ENCODE measurements around the gene CBX7.

Gene CBX7

DNA sequence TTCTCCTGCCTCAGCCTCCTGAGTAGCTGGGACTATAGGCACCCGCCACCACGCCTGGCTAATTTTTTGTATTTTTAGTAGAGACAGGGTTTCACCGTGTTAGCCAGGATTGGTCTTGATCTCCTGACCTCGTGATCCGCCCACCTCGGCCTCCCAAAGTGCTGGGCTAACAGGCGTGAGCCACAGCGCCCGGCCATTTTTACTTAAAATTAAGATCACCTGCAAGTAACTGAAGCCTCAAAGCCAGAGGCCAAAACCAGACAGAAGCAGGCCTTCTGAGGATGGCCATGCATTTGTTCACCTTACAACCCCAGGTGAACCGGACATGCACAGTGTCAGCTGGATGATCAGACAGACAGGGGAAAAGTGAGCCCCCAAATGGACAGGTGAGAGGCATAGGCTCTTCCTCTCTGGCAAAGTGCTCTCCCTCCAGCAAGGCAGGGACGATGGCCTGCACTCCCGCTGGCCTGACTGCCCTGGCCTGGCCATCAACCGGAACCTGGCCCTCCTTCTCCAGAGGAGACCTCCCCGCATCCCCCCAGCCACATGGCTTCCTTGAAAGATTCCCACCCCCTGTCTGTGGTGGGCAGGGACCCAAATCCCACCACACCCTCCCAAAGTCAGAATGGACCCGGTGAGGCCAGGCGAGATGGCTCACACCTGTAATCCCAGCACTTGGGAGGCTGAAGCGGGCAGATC, 29.6 kb downstream of the CBX7 start:
- DNase-seq, result no peak

DNA sequence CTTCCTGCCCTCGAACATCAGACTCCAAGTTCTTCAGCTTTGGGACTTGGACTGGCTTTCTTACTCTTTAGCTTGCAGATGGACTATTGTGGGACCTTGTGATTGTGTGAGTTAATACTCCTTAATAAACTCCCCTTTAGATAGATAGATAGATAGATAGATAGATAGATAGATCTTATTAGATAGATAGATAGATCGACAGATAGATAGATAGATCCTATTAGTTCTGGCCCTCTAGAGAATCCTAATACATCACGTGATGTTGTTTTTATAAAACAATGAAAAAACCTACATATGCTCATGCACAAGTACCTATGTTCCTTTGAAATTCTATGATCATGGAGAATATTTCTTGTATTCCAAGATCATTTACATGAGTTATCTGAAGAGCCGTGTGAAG, 31.5 kb downstream of the CBX7 start:
- DNase-seq, result no peak

DNA sequence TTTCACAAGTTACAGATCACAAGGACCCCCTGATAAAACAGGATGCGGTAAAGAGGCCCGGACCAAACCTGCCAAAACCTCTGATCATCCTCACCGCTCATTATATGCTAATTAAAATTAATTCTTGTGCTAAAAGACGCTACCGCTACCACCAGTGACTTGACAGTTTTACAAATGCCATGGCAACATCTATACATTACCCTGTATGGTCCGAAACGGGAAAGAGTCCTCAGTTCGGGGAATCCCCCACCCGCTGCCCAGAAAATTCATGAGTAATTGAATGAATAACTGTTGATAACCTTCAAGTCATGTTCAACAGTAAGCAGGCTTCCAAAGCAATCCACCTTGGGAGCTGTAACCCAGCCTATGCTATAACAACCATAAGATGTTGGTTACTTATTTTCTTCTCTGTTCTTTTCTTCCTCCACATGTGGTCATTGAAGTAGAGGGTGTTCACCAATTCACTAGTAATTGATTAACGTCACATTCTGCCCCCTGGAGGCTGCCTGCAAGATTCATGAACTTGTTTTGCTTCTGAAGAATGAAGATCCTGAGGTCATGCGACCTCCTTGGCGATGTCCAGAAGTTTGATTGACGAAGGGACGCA, 34.8 kb downstream of the CBX7 start:
- peak; percentile 11 for DNase-seq

DNA sequence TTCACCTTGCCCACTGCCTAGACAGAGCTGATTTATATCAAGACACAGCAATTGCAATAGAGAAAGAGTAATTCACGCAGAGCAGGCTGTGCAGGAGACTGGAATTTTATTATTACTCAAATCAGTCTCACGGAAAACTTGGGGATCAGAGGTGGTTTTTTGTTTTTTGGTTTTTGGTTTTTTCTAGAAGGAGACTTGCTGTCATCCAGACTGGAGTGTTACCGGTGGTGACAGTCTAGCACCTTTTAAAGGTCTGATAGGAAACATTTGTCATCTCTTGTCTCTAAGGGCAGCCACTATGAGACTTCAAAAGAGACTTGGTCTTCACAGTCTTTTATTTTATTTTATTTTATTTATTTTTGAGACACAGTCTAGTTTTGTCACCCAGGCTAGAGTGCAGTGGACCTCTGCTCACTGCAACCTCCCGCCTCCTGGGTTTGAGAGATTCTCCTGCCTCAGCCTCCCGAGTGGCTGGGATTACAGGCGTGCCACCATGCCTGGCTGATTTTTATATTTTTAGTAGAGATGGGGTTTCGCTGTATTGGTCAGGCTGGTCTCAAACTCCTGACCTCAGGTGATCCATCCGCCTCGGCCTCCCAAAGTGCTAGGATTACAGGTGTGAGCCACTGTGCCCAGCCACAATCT, 36.4 kb downstream of the CBX7 start:
- no peak for DNase-seq

DNA sequence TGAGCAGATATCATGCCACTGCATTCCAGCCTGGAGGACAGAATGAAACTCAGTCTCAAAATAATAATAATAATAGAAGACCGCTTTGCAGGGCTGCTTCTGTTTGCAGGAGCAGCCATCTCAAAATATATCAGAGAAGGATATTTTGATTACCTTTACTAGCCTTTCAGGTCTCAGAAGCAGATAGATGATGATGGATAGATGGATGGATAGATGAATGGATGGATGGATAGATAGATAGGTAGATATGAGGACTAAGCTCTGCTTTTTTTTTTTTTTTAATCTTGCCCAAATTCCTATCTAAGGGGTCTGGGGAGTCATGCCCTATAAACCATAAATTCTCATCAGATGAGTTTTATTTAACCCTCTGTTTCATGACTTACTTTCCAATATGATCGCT, 36.9 kb downstream of the CBX7 start:
- DNase-seq, result no peak

DNA sequence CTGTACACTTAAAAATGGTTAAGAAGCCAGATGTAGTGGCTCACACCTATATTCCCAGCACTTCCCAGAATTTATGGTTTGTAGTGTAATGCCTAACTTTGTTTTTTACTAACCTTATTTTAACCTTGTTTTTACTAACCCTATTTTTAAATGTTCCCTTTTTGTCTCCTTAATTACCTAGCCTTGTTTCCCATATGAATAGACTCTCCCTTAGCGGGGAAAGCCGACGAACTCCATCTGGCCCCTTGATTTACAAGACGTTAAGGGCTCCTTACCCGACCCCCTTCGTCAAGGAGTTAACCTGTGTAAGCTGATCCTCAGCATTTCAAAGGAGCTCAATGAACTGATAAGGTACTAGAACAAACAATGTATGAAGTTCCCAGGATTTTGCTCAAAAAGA, 38.4 kb downstream of the CBX7 start:
- DNase-seq, result no peak

DNA sequence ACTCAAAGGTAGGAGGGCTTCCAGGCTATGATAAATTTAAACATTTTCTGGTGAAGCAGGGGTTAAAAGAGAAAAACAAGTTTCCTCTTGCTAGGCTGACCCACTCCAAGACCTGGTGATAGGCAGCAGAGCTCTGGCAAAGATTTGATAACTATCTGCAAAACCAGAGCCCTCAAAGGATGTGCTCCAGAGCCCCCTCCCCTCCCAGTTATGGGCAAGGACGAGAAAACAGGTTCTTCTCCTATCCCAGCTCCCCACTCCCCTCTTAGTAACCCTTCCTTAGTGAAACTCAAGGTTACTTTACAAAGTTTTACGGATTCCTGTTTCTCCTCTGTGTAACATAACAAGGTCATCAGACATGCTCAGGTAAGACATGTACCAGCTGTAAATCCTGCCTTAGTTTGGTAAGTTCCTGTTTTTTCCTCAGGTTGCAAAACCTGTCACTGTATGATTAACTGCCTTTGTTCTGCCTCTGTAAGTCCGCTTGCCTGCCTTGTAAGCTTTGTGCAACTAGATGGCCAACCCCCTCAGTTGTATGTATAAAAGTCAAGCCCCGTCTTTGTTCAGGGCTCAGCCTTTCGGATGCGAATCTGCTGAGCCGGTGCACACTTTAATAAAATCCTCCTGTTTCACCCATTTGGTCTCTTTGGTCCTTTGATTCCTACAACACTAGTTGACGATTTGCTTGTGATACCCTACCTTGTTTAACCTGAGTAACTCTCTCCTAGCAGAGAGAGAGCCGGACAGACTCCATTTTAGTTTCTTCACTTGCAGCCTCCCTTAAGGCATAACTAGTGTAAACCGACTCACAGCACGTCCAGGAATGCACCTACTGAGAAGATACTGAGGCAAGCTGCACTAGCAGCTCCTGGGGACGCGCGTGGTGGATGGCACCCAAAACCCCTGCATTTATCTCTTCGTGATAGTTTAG, 41.6 kb downstream of the CBX7 start:
- no peak for DNase-seq

DNA sequence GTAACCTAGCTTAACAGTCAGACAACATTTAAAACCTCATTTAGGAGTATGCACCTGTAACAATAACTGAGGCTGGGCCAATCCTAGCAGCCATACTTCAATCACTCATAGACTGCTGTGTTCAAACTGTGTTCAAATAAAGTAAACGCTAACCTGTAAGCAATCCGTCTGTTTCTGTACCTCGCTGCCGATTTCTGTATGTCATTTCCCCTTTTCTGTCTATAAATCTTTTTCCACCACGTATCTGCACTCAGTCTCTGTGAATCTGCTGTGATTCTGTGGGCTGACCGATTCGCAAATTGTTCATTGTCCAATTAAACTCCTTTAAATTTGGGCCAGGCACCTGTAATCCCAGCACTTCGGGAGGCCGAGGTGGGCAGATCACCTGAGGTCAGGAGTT, 43.1 kb downstream of the CBX7 start:
- no peak for DNase-seq

DNA sequence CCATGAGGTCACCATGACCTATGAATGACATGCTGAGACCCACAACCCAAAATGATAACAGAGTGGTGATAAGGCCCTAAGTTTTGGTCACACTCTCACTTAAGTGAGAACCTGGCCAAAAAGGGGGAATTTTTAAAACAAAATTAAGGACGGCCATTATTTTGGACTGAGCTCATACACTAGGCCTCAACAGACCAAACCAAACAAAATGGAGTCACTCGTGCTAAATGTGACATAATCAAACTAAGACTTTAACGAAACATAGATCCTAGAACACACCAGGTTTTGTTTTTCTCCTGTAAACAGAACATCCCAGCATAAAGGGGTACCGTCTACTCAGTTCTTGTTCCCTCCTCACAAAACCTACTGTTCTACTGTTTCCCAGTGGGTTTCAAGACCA, 44.0 kb downstream of the CBX7 start:
- DNase-seq, result no peak

DNA sequence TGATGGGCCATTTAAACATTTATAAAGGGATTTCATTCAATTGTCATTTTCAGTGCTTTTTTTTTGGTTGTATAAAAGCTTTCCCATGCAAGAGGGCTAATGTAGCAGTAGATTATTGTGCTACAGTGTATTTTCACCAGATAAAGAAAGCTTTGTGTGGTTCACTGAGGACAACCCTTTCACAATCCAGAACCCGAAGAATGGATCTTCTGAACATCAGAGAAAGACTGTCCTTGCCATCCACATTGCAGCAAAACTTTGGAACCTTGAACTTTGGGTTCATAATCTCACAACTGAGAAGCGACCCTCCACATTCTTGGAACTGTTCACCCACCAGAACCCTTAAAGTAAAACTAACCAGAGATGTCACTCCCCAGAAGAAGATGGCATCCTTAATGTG, 46.2 kb downstream of the CBX7 start:
- no peak for DNase-seq

DNA sequence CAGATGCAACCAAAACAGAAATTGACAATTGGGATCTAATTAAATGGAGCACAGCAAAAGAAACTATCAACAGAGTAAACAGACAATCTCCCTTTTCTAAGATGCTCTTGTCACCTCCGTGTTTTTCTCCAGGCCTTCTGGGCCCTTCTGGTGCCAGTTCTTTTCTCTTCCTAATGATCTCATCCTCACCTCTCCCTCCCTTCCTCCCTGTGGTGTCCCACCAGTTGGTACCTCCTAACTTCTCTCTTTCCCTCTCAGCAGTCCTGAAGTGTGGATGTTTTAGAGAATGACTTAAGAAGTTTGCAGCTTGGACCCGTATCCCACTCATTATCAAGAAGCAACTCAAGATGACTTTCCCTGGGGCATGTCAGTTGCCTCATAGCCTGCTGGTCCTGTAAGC, 49.0 kb downstream of the CBX7 start:
- DNase-seq, result no peak

DNA sequence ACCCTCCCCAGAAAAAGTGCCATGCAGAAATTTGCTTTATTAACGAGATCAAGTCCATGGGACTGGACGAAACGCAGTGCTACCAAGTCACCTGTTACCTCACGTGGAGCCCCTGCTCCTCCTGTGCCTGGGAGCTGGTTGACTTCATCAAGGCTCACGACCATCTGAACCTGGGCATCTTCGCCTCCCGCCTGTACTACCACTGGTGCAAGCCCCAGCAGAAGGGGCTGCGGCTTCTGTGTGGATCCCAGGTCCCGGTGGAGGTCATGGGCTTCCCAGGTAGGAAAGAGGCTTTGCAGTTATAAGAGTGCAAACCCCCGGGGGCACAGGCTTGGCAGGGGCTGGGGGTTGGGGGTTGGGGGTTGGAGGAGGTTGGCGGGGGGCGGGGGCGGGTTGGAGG, 51.3 kb downstream of the CBX7 start:
- DNase-seq, result no peak

DNA sequence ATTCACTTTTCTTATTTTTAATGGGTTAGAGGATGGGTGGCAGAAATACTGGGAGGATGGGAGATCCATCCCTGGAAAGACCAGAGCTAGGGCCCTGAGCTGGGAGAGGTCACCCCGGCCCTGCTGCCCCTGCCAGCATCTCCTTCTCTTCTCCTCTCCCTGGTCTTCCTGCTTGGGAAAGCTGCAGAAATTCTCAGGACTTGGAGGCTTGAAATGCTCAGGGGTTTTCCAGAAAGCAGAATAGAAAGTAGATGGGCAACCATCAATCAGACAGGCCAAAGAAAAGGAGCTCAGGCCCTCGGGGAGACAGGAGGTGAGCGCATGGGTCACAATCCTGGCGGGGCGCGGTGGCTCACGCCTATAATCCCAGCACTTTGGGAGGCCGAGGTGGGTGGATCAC, 53.9 kb downstream of the CBX7 start:
- no peak for DNase-seq

DNA sequence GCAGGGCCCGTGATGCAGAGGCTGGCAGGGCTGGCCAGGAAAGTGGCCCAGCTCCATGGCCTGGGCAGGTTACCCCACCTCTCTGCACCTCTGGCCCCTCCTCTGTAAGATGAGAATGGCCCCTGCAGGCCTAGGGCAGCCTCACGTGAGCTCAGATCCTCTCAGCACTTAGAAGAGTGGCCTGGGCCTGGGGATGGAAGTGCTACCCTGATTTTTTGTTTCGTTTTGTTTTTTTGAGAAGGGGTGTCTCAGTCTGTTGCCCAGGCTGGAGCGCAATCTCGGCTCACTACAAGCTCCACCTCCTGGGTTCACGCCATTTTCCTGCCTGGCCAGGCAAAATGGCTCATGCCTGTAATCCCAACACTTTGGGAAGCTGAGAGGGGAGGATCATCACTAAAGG, 54.5 kb downstream of the CBX7 start:
- DNase-seq, result no peak

DNA sequence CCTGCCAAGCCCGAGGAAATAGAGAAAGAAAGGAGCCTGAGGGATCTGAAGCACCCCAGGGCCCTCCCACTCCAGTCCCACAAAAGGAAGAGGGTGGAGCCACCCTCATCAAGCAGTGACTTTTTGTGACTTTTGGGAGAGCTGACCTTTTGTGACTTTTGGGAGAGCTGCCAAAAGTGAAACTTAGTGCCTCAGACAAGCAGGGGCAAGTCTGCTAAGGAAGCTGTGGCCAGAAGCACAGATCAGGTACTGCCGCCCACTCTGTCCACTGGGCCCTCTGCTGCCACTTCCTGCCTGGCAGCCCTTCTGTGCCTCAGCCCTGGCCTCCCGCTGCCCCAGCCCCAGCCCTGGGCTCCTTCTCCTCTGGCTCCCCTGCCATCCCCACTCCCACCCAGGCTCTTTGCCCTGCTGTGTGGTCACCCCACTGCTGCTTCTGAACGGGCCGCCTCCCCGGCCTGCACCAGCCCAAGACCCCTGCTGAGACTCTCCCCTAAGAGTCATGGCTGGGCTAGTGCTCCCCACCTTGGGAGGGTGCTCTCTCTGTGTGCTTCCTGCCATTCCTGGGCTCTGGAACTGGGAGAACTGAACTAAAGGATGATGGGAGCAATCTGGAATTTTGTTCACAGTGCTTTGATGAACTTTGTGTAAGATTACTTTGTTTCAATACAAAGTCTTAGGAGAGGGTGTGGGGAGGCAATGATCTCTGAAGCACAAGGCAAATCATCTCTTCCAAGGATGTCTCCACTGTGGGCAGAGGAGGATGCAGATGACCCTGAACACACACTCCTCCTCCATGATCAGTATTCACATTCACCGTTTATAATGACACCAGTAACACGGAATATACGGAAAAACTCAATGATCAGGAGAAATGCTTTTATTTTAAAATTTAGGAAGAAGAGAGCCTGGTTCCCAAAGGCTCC, 55.1 kb downstream of the CBX7 start, which contains the start of gene APOBEC3H:
Gene APOBEC3H (plus strand): TSS at position 147 of the 923 bp plus-strand sequence. CDS start 3,035 bp downstream, outside the sequence.
- DNase-seq, result no peak

DNA sequence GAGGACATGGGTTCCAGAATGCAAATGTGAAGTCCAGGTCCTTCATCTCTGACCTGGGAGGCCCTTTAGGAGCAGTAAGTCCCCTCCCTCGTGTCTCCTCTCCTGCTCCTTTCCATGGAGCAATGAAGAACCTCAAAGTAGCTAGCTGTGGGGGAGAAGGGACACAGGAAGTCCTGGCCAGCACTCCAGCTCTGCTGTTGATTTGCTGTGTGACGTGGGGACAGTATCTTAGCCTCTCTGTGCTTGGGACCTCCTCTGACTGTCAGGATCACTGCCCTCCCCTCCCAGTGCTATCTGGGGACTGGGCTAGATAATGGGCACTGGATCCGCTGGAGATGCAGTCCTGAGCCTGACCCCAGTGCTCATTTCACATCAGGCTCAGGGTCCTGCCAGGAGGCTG, 56.5 kb downstream of the CBX7 start:
- DNase-seq, result no peak

DNA sequence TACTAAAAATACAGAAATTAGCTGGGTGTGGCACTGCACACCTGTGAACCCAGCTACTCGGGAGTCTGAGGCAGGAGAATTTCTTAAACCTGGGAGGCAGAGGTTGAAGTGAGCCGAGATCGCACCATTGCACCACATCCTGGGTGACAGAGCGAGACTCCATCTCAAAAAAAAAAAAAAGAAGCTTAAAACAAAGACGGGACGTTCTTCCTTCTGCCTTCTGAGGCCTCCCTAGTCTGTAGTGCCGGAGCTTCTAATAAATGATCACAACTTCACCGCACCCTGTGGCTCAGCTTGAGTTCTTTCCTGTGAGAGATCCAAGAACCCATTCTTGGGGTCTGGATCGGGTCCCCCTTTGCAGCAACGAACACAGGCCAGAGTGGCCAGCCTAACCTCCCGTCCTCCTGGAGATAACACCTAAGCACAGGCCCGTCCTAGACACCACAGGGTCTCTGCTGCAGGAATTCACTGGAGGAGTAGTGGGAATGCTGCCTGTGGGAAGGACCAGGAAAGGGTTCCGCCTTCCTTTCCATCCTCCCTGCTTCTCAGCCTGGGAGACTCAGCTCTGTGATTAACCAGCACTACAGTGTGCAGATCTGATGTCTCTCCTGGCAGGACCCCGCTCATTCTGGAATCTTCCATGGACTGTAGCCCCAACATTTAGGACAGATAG, 57.6 kb downstream of the CBX7 start:
- DNase-seq, result no peak

DNA sequence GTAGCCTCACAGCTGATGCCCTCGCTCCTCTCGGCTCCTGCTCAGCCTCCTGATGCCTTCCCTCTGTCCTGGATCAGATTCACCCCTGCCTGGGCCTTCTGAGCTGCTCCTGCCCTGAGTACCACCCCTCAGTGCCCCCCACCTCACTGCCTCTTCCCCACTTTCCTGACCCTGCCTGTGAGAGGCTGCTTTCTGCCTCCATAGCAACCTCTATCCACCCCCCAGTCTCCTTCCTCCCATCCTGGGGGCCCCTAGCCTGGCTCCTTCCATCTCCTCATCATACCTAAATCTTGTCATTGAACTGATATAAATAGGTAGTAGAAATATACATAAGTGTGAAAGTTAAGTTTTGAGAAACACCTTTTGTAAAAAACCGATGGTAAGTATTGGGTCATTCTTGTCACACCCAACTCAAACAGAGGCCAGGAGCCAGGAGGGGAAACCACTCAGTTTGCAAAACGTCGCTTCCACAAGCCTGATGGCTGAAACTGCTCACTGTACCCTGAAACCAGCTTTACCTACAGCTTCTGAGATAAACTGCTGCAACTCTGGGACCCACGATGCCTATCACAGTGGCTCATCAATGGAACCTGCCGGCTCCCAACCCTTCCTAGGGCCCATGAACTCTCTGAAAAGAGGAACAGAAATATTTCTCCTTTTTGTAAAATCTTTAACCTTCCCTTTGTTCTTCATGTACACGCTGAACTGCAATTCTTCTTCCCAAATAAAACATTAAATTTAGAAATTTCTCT, 60.2 kb downstream of the CBX7 start:
- DNase-seq, result no peak

DNA sequence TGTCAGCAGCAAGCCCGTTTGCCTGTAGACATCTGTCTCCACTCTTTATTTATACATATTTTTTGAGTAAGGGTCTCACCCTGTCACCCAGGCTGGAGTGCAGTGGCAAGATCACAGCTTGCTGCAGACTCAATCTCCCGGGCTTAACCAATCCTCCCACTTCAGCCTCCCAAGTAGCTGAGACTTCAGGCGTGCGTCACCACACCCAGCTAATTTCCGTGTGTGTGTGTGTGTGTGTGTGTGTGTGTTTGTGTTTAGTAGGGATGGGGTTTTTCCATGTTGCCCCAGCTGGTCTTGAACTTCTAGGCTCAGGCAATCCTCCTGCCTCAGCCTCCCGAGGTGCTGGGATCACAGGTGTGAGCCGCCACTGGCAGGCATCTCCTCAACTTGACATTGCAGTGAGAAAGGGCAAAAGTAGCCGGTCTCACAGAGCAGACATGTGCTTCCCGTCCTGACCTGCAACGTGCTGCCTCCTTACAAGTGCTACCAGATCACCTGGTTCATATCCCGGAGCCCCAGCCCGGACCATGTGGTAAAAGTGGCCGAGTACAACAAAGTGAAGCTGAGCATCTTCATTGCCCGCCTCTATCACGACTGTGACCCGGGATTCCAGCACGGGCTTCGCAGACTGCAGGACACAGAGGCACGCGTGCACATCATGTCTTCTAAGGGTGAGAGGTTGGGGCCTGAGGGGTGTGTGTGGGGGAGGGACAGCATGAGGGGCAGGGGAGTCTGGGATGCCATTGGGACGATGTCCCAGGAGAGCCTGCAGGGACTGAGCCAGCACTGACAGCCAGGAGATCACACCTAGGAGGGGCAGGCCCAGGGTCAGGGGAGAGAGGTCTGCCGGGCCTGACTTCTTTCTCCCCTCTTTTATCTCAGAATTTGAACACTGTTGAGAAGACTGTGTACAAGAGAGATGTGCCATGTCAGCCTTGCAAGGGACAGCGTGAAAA, 61.1 kb downstream of the CBX7 start:
- DNase-seq, result no peak

All from NCI-H1092 (cell line).